ENCODE results near the gene DSCAM.

DSCAM gene

DNA sequence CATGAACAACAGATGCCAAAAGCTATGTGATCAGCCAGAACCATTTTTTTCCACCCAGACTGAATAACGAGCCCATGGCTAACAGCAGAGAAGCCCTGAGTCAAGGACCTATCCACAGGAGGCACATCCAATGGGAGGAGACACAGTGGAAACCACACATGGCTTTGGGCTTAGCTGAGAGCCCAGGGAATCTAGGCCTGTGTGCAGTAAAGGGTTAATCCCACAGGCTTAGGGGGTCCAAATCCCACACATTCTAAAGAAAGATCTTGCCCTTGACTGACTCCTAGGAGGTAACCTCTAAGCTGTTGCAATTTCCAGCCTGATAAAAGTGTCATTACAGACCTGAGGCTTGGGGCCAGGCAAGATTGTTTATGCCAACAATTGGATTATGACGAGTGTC is 194.5 kb downstream of the DSCAM start:
- DNase-seq (ENCODE audit: low read depth): no peak

DNA sequence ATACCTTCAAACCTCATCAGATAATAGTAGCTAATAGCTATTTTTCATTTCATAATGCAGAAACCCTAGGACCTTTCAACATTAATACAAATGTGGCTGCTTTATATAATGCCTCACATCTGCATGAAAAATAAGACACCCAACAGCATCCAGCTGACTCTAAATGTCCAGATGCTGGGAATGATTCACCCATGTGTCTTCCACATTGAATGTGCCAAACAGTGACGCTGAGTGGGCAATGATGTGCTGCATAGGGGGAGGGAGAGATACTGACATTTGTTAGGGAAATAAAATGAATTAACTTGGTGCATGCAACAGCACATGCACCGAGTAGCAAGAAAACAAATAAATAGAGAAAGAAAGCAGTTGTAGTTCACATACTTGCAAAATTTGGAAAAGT is 199.3 kb downstream of the DSCAM start:
- DNase-seq (ENCODE audit: low read depth): no peak

DNA sequence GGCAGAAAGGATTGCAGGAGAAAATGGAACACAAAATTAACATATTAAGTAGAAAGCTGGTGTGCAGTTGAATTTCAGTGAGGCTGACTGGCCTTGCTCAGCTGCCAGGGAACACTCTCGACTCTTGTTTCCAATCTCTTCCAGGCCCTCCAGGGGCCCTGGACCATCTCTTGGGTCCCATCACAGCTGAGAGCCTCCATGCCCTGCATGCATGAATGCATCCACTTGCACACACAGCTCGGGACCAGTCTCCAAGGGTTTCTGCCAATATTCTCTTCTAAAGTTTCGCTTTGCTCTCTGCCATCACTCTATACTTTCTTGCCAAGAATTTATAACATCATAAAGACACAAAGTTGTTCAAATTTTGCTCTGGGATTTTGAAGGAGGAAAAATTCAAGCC is 200.3 kb downstream of the DSCAM start:
- DNase-seq (ENCODE audit: low read depth): no peak

DNA sequence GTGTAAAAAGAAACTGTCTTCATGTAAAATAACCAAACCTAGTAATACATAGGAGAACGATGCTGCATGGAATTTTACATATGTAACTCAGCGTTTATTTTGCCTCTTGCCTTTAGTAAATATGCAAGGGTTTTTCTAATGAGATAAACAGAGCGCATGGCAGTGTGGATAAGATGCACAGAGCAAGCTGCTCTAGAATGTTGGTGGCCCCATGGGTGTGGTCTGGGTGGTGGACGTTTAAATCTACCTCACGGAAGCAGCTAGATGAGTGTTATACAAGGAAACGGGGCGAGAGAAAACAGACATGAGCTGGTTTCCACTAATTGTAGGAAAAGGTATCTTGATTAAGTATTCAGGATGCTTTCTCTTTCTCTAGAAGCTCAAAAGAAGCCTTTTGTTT is 205.9 kb downstream of the DSCAM start:
- DNase-seq (ENCODE audit: low read depth): no peak

DNA sequence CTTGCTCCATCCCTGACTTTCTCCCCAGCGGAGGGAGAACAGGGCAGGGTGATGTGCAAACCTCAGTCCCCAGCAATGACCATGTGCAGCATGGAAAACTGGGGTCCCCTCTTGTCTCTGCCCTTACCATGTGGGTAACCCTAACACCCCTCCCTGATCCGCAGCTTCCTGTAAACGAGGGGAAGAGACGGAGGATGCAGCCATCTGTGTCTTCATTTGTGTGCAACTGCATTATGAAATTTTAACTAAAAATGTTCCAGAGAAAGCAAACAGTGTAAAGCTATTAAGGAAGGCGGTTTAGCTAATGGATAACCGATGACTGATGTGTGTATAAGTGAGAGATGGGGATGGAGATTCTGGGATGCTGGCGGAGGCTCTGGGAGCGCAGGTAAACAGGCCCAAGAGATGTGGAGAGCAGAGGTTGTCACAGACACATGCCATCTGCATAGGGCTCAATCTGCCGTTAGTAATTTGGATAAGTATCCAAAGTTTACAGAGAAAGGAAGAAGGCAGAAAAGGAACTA is 206.6 kb downstream of the DSCAM start:
- no peak for DNase-seq (ENCODE audit: low read depth)

DNA sequence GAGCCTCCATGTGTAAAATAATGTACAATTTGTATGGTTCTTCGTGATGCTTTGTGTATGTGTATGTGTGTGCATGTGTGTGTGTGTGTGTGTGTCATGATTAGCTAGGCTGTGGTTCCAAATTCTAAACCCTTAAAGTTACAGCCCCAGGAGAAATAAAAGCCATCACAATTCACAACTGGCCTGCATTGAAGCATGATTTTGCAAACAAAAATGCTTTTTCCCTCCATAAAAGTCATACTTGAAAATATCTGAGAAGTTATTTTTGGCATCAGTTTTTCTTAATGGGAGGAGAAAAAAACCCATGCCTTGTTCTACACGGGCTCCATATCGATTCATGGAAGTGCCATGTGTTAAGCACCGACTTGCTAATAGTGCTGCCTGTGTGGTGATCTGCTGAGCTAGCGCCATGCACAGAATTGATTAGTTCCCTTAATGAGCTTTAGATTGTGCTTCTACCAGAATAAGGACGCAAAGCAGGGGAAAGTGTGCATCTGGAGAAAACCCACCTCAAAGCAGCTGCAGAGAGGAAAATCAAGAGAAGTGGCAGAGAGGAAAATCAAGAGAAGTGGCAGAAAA is 207.3 kb downstream of the DSCAM start:
- DNase-seq (ENCODE audit: low read depth): no peak

DNA sequence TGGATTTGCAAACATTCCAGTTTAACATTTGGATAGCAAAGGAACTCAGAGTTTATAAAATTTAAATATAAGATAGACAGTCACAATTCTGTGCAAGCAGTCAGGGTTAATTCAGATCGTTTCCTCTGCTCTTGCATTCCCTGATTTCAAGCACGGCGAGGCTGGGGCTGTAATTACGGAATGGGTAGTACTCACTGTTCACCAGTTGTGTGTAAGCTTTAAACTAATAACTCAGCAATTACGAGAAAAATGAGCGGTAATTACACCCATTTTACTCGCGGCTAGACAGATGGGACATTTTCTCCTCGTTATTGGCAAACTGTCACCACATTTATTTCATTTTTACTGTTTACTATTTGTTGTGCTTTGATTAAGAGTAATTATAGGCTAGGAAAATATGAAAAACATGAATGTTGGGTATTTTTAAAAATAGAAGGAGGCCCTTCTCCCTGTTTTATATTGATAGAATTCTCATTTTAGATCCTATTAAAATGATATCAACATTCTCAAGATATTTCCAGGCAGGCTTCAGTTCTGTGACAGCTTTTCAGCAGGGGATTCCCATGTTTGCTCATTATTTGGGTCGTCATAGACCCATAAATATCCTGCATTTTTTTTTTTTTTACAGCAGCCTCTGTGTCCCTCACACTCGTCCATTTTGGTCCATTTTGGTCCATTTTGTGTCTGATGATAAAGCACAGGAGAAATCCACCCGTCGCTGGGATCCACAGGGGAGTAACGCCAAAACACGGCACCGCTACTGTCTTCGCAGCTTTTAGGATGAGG is 208.3 kb downstream of the DSCAM start:
- DNase-seq (ENCODE audit: low read depth): no peak

DNA sequence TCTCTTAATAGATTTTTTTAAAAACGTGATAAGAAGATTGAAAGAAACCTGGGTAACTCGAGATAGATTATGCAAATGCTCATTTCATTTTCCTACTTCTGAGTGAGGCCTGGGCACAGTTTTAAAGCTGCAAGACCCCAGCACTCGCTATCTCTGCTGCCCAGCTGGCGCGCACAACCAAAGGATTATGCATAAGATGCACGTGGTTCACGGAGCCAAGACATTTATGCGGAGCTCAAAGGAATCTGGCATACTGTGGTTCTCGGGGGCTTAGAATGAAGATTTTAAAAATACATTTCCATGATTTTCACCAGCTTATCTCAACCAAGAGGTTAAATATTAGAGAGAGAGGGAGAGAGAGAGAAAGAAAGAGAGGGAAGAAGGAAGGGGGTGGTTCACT is 210.9 kb downstream of the DSCAM start:
- DNase-seq (ENCODE audit: low read depth): no peak

DNA sequence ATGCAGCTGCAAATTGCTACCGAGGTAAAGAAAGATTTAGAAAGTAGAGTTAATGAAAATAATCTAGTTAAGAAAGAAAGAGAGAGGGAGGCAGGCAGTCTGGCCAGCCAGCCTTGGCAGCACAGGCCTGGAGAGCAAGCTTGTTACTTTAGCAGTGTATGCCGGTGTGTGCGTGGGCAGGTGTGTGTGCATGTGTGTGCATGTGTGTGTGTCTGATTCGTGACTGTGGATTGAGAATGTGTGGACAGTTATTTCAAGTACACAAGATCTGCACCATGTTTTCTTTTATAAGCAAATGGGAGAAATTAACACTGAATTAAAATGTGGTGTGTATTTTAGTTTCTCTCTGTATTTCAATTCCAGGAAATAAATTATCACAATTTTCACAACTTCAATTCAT is 211.6 kb downstream of the DSCAM start:
- no peak for DNase-seq (ENCODE audit: low read depth)

DNA sequence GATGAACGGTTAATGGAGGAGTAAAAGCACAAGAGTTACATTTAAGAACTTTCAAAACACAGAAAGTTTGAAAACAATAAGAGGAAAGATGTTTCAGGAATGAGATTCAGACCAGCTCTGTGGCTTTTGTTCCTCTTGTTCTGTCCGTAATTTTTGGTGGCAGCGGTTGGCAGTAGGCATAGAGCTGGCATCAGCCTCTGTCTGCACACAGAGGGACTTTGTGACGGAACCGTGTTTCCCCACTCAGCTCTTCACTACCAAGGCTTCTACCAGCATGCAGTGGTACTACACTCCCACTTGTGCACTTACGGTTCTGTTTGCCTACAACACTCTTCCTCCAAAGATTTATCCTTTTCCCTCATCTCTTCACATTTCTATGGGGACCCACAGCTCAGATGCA is 212.8 kb downstream of the DSCAM start:
- DNase-seq (ENCODE audit: low read depth): no peak

DNA sequence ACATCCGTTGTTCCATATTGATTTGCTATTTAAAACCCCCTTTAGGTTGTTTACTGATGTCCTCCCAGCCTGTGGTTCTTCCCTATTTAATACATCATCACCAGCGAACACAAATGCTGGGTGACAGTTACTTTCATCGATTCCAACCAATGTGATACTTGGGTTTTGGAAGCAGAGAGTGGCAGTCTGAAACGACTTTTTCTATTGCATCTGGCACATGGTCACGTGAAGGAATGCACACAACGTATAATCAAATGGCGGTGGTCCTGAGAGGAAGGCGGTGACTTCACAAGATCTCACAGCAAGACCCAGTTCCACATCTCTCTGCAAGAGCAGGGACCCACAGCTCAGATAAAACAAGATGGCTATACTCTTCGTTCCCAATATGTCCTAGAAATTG is 213.9 kb downstream of the DSCAM start:
- no peak for DNase-seq (ENCODE audit: low read depth)

DNA sequence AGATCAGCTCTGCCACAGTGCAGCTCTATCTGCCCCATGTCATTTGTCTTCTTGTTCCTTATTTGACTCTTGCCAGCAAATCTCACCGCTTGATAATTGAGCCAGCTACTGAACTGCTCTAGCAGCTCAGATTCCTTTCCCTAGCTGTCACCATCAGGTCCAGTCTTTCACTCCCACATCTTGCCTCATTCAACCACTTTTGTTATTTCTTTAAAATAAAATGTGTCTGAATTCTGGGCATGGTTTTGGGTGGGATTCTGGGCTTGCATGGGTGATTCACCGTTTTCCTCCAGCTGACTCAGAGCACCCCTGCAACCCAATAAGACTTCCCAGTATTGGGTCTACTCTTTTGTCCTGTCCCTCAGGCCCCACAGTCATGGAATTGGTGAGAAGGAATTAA is 215.7 kb downstream of the DSCAM start:
- DNase-seq (ENCODE audit: low read depth): no peak

DNA sequence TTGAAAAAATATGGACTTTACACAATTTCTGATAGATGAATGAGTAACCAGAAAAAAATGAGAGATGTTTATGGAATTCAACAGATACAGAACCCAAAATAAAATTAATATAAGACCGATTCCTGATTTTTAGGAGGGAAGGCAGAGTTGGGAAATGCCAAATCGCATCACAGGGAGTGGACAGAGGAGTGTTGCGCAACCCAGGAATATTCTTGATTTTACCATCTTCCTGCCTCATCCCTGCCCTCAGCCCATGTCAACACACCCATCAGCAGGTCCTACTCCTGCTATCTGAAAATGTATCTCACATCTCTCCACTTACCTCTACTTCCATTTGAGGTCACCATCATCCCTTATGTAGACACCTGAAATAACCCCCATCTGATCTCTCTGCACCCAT is 221.0 kb downstream of the DSCAM start:
- no peak for DNase-seq (ENCODE audit: low read depth)

DNA sequence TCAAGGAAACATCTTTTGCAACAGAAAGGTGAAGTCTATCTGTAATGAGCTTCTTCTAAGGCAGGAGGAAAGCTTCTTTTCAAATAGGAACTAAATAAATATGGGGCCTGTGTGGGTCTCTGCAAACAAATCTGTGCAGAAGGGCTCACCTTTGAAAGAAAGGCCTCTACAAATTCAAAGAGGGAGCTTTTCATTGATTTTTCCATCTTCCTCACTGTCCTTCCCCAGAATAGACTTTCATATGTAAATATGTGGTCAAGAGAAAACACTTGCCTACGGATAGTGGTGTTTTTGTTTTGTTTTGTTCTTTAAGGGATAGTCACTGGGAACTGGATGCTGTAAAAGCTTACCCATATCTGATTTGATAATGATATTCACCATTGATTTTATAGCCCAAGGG is 223.4 kb downstream of the DSCAM start:
- no peak for DNase-seq (ENCODE audit: low read depth)

DNA sequence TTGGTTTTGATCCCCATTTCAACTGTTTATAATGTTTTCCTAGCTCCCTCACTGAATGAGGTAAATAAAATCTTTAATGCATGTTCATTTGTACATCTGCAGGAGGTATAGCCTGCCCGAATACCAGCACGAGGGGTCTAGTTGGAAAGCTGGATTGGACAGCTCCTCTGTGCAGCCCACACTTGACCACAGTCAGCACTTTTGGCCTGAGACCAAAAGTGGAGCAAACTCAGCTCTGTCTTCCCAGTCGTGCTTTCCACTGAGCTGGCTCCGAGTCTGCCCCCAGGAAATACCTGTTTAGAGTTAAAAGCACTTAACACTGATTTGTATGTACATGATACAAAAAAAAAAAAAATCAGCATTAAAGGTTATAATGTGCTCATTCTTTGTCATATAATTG is 224.4 kb downstream of the DSCAM start:
- no peak for DNase-seq (ENCODE audit: low read depth)

DNA sequence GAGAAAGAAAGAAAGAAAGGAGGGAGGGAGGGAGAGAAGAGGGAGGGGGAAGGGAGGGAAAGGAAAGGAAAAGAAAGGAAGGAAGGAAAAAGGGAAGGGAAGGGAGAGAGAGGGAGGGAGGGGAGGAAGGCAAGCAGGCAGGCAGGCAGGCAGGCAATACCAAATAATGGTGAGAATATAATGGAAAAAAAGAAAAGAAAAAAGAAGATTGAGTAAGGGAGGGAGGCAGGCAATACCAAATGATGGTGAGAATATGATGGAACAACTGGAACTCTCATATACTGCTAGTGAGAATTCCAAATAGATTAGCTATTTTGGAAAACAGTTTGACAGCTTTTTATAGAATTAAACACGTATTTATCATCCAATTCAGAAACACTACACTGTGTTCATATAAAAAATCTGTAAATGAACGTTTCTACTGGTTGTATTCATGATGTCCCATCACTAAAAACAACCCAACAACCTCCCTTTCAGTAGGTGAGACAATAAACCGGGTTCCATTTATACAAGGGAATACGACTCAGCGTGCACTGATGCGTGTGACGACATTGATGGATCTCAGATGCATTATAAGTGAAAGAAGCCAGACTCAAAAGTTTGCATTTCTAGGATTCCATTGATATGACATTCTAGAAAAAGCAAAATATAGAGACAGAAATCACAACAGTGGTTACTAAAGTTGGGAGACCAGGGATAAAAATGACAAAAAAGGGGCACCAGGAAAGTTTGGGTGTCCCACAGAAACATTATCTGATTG is 226.4 kb downstream of the DSCAM start:
- no peak for DNase-seq (ENCODE audit: low read depth)

DNA sequence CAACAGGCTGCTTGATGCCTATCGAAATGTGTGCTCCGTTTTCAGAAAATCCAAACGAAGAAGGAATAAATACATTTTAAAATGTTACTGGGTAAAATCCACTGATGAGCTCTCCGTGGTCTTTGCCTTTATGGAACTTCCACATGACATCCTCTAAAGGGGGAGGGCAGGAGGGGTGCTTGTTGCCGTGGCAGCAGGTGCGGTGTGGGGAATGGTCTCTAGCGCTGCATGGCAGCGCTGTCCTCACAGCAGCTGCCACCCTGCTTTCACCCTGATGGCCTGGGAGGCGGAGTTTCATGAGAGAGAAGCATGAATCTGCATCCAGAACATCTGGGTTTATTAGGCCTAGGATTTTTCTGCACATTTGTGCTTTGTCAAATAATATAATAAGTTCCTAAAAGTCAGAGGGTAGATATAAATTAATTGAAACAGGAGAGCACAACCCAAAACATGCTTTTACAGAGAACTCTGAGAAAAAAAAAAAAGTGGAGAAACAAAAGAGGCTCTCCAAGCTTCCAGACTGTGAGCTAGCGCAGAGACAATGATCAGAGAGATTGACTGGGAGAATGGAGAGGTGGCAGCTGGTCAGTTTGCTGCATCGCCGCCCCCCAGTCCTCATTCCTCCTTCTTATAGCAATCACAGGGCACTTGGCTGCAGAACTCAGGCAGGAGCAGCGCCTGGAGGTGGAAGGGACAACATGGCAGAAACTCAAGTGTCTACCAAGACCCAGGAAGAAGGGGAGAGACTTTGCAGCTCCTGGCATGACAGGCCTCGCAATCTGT is 228.6 kb downstream of the DSCAM start:
- no peak for DNase-seq (ENCODE audit: low read depth)

DNA sequence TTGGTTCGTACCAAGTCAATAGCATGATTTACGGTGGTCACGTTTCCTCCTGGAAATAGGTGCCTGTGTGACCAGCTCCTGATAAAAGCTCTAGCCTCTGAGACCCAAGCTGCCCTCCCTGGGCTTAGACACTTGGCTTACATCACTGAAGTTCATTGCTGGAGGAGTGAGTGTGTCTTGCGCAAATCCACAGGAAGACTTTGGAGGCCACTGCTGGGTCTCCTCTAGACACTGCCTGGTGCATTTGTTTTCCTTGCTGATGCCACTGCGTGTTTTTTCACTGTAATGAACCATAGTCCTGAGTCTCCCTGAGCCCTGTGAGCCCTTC is 230.6 kb downstream of the DSCAM start:
- no peak for DNase-seq (ENCODE audit: low read depth)

DNA sequence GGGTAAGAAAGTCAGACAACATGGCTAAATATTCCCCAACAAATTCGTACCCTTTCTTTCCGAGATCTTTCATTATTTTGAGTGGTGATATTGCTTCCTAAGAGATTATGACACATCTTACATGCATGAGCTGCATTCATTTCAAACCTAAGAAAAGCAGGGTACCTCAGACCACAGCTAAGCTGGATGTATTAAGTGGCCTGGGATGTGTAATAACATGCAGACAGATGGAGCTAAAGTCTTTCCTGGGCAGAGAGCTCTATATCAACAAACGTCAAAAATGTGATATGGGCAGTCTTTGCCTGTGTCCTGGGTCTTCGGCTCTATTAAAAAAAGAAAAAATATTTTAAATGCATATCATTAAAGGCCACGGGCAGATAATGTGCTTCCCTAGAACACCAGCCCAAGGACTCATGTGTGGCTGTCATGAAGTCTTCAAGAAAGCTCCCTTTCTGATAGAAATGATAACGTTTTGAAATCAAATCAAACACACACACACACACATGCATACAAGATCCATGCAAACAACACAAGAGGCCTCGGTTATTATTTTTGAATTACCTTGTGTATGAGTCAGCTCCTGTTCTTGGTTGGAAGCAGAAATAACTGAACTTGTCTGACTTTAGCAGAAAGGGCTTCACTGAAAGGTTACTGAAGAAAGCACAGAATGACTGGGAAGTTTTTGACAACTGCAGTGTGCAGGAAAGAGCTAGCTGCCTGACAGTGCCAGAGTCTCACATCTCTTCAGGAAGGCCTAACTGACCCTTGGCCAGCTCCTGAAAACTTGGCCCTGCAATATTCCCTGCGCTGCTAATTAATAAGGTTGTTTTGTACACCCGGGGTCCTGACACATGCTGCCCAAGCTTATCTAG is 231.2 kb downstream of the DSCAM start:
- no peak for DNase-seq (ENCODE audit: low read depth)

DNA sequence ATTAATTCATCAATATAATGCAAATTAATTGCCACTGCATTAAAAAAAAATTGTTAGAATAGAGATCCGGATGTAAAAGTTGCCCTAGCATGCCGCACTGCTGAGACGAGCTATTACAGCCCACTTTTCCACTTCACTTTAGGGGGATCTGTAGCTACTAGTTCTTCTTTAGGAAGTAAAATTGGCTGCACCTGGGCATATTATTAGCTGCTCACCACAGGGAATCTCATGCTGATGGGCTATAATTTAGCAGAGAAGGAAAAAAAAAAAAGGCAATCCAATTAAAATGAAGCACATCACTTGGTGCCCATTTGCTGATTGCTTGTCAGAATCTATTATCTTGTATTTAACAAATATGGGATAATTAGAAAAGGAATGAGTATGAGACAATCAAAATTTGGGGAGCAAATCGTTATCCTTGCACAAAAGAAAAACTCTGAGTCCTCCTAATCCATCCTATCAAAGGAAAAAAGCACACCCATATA is 233.4 kb downstream of the DSCAM start:
- no peak for DNase-seq (ENCODE audit: low read depth)

DNA sequence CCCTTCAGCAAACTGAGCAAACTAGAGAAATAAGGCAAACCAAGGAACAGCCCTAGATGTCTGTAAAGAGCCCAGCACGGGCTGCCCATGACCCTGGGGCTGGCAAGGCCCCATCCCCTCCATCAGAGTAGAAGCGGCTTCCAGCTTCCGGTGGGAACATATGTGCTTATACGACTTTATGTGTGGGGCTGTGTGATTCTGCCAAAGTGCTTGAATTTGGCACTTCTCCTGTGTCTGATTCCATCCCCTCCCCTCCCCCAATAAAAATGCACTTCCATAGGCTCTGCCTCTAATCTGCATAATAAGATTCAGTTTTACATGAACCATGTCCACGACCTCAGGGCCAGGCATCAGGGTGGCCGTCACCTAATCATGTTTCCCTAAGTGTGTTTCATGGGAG is 236.6 kb downstream of the DSCAM start:
- DNase-seq (ENCODE audit: low read depth): no peak
